ENCODE measurements around the gene CPNE2.
A peak's percentile ranks its signal among the peaks of the same experiment; 100 is the strongest.
"Not testable (repeated sequence)": the region's sequence is repeated elsewhere in the genome, so short reads cannot be mapped to it uniquely, and the experiment has no call there.

CPNE2 gene

GRCh38 chr16:57069053-57069452 lies 23.3 kb upstream of the CPNE2 start:
- H3K4me3 ChIP-seq (ENCODE audit: low read depth, low read length), result no peak overlapping the region
- DNase-seq (ENCODE audit: low read depth), result no peak
- TF ChIP-seq CTCF (conservative IDR thresholded peaks at IDR 0.05; ENCODE audit: low read depth, low read length), result no peak

- no peak for DNase-seq (ENCODE audit: low read depth)
- no peak for TF ChIP-seq CTCF (conservative IDR thresholded peaks at IDR 0.05; ENCODE audit: low read depth, low read length)
- no peak overlapping the region for H3K4me3 ChIP-seq (ENCODE audit: low read depth, low read length)
These were observed 22.6 kb upstream of the CPNE2 start for GRCh38 chr16:57069635-57070370.

- no peak for DNase-seq (ENCODE audit: low read depth)
- TF ChIP-seq CTCF (conservative IDR thresholded peaks at IDR 0.05; ENCODE audit: low read depth, low read length), result no peak
- H3K4me3 ChIP-seq (ENCODE audit: low read depth, low read length), result no peak overlapping the region
These were observed 22.0 kb upstream of the CPNE2 start for GRCh38 chr16:57070424-57070823.

GRCh38 chr16:57071081-57071732 lies 21.2 kb upstream of the CPNE2 start:
- not testable (repeated sequence) for DNase-seq (ENCODE audit: low read depth); H3K4me3 ChIP-seq (ENCODE audit: low read depth, low read length)

GRCh38 chr16:57071831-57072582 lies 20.4 kb upstream of the CPNE2 start:
- no peak for TF ChIP-seq CTCF (conservative IDR thresholded peaks at IDR 0.05; ENCODE audit: low read depth, low read length)
- DNase-seq (ENCODE audit: low read depth), result peak; percentile 45
- H3K4me3 ChIP-seq (ENCODE audit: low read depth, low read length), result no peak overlapping the region

GRCh38 chr16:57072616-57073275 lies 19.6 kb upstream of the CPNE2 start:
- no peak for TF ChIP-seq CTCF (conservative IDR thresholded peaks at IDR 0.05; ENCODE audit: low read depth, low read length)
- DNase-seq (ENCODE audit: low read depth), result no peak
- no peak overlapping the region for H3K4me3 ChIP-seq (ENCODE audit: low read depth, low read length)

- no peak for TF ChIP-seq CTCF (conservative IDR thresholded peaks at IDR 0.05; ENCODE audit: low read depth, low read length)
- H3K4me3 ChIP-seq (ENCODE audit: low read depth, low read length), result no peak overlapping the region
- no peak for DNase-seq (ENCODE audit: low read depth)
These were observed 14.7 kb upstream of the CPNE2 start for GRCh38 chr16:57077714-57078113.
